ENCODE results near the gene TMEM121B. TPM values are rescaled to one million over a fixed set of nuclear protein-coding genes. Genes with fewer than 3 reads are reported as not detected.

TMEM121B gene
- total and polyA plus RNA-seq, 9 donors, result 0.12 to 1.1 (median 0.53) TPM

DNA sequence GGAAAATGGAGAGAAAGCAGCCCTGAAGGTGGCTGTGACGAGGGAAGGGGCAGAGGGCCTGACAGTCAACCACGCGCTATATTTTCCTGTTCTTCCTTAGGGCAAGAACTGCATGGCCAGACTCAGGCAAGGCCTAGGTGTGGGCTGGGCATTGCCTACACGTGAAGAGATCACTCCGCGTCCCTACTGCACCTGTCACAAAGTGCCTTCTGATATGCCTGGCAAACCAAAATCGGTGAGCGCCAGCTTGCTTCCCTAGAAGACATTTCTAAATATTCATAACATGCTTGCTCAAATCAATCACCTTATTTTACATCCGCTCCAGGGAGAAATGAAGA is 6.3 kb downstream of the TMEM121B start:
- DNase-seq, result no peak
- Histone ChIP-seq H3K4me3 (no peak overlapping the region), H3K27me3 (no peaks in the 10 kb centered on the region), H3K9me3 (no peaks in the 10 kb centered on the region), H3K36me3 (no peaks in the 10 kb centered on the region), H3K4me1 (ENCODE audit: insufficient read depth) (no peaks in the 10 kb centered on the region), H3K27ac (no peak overlapping the region)
- TF ChIP-seq POLR2A (IDR thresholded peaks at IDR 0.05), result no peak
- no peak for TF ChIP-seq EP300 (IDR thresholded peaks at IDR 0.05)
- WGBS, 3 donors, result 79 to 88% (median 80%) methylated on average over 9 of the region's 9 CpGs
- intact Hi-C loops (cut with DNase I), result no loop called here

DNA sequence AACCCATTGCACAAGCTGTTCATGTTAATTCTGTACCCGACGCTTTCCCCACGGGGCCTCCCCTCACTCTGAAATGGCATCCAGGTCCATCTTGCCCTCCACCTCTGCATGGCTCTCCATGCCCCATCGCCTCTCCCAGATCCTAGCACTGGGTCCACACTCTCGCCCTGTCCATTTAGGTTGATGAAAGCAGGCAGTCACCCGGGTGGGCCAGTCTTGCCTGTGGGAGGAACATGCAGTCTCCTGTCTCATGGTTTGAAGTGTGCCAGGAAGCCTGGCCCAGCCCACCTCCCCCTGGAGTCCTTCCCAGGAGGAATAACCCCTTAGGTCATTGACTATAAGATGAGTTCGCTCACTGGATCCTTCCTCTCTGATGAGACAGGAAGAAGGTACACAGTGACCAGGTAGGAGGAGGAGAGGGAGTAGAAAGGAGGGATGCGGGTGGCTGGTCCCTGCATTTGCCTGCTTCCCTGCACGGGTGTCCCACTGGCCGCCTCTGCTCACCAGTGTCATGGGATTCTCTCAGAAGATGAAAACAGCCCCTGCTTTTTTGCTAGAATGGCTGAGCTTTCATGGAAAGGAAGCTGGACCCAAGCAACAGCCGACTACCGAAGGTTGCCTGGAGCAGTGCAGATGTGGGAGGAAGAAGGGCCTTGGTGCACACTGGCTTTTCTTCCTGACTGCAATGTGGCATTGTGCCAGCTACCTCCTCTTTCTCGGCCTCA is 6.8 kb downstream of the TMEM121B start:
- intact Hi-C loops (cut with DNase I), result no loop called here
- Histone ChIP-seq H3K9me3 (no peaks in the 10 kb centered on the region), H3K4me3 (no peak overlapping the region), H3K36me3 (no peaks in the 10 kb centered on the region), H3K27me3 (no peaks in the 10 kb centered on the region), H3K4me1 (ENCODE audit: insufficient read depth) (no peaks in the 10 kb centered on the region), H3K27ac (no peak overlapping the region)
- TF ChIP-seq, protein P1, sequence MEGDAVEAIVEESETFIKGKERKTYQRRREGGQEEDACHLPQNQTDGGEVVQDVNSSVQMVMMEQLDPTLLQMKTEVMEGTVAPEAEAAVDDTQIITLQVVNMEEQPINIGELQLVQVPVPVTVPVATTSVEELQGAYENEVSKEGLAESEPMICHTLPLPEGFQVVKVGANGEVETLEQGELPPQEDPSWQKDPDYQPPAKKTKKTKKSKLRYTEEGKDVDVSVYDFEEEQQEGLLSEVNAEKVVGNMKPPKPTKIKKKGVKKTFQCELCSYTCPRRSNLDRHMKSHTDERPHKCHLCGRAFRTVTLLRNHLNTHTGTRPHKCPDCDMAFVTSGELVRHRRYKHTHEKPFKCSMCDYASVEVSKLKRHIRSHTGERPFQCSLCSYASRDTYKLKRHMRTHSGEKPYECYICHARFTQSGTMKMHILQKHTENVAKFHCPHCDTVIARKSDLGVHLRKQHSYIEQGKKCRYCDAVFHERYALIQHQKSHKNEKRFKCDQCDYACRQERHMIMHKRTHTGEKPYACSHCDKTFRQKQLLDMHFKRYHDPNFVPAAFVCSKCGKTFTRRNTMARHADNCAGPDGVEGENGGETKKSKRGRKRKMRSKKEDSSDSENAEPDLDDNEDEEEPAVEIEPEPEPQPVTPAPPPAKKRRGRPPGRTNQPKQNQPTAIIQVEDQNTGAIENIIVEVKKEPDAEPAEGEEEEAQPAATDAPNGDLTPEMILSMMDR (IDR thresholded peaks at IDR 0.05), result no peak
- TF ChIP-seq POLR2A (IDR thresholded peaks at IDR 0.05), result no peak
- WGBS, 3 donors, result 49 to 60% (median 60%) methylated on average over 13 of the region's 13 CpGs
- DNase-seq, result no peak

DNA sequence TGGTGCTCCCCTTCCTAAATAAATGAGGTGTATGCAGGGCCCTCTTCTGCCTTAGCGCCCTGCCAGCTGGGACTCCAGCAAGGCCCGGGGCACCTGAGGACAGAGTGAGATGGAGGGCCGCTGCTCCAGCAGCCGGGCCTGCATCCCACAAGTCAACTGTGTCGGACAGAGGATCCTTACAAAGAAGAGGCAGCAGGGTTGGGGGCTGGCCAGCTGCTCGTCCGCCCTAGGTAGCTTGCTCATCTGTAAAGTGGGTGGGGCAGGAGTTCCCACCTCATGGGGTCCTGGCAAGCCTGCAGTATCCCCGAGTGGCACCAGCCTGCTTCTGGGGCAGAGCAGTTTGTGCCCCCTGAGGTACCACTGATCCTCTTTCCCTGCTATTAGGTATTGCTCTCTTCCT is 7.6 kb downstream of the TMEM121B start:
- Histone ChIP-seq H3K9me3 (no peaks in the 10 kb centered on the region), H3K27me3 (no peaks in the 10 kb centered on the region), H3K4me3 (no peak overlapping the region), H3K4me1 (ENCODE audit: insufficient read depth) (no peaks in the 10 kb centered on the region), H3K27ac (no peak overlapping the region), H3K36me3 (no peaks in the 10 kb centered on the region)
- 67 to 81% (median 74%) methylated on average over 8 of the region's 8 CpGs for WGBS, 3 donors
- DNase-seq, result no peak
- TF ChIP-seq EP300 (IDR thresholded peaks at IDR 0.05) (no peak), POLR2A (IDR thresholded peaks at IDR 0.05) (no peak)
- TF ChIP-seq, protein P1 (IDR thresholded peaks at IDR 0.05), result no peak
- intact Hi-C loops (cut with DNase I), result no loop called here

DNA sequence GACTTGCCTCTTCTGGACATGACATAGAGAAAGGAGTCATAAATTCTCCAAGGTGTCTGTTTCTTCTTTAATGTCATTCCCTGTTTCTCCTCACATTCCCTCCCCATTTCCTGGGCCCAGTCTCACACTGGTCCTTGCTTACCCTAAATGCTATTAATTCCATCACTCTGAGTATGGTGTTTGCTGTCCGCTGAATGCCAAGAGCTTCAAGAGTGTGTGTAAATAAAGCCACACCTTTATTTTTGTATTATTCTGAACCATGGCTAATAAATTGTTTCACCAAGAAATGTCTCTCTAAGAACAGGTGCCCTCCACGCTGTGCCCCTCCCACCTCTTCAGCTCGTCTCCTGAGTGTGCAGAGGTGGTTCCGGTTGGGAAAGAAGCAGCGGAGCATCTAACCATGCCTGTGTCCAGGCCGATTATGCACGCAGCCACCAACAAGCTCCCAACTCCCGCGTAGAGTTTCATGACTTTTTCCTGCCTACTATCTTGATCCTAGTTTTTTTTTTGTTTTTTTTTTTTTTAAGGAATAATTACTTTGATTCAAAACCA is 8.6 kb downstream of the TMEM121B start:
- H3K27me3 ChIP-seq, result no peaks in the 10 kb centered on the region
- WGBS, 3 donors, result 59 to 65% (median 61%) methylated on average over 9 of the region's 9 CpGs
- no peaks in the 10 kb centered on the region for H3K36me3 ChIP-seq
- no peak for TF ChIP-seq POLR2A (IDR thresholded peaks at IDR 0.05)
- TF ChIP-seq EP300 (IDR thresholded peaks at IDR 0.05), result no peak
- TF ChIP-seq, protein P1 (IDR thresholded peaks at IDR 0.05), result no peak
- no peaks in the 10 kb centered on the region for H3K4me1 ChIP-seq (ENCODE audit: insufficient read depth)
- no peak overlapping the region for H3K4me3 ChIP-seq
- no peak for DNase-seq
- intact Hi-C loops (cut with DNase I), result no loop called here
- no peak overlapping the region for H3K27ac ChIP-seq
- H3K9me3 ChIP-seq, result no peaks in the 10 kb centered on the region

DNA sequence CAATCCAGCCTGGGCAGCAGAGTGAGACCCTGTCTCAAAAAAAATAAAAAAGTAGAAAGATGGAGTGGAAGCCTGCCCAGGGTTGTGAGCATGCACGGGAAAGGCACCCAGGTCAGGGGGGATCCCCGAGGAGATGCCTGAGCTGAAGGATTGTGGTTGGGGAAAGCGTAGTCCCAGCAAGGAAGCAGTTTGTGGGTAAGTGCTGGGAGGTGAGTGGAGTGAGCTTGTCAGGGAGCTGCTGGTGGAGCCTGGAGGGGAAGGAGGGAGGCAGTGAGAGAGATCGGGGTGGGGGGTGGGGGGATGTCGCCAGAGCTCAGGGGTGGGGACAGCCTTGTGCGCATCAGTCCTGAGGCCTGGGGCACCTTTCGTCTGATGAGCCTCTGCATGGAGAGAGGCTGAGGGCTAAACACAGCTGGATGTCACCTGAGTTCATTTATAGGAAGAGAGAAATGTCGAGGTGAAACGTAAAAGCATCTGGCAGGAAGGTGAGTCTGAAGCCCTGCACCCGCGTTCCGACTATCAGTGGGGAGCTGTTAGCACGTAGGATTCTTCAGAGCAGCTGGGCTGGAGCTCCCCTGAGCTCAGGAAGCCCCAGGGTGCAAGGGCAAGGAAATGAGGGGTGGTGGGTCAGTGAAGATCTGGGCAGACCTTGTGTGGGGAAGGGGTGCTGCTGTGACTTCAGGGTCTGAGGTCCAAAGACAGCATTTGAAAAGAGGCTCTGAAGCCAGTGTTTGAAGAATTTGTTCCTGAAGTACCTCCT is 10.2 kb downstream of the TMEM121B start:
- TF ChIP-seq POLR2A (IDR thresholded peaks at IDR 0.05), result no peak
- TF ChIP-seq, protein P1 (IDR thresholded peaks at IDR 0.05), result no peak
- TF ChIP-seq EP300 (IDR thresholded peaks at IDR 0.05), result no peak
- no peak overlapping the region for H3K4me3 ChIP-seq
- no peaks in the 10 kb centered on the region for H3K36me3 ChIP-seq
- DNase-seq, result no peak
- 69 to 75% (median 73%) methylated on average over 13 of the region's 13 CpGs for WGBS, 3 donors
- no peaks in the 10 kb centered on the region for H3K27me3 ChIP-seq
- intact Hi-C loops (cut with DNase I), result no loop called here
- no peaks in the 10 kb centered on the region for H3K9me3 ChIP-seq
- H3K4me1 ChIP-seq (ENCODE audit: insufficient read depth), result no peaks in the 10 kb centered on the region
- no peak overlapping the region for H3K27ac ChIP-seq
